ENCODE data around the gene MAP1LC3B.

DNA sequence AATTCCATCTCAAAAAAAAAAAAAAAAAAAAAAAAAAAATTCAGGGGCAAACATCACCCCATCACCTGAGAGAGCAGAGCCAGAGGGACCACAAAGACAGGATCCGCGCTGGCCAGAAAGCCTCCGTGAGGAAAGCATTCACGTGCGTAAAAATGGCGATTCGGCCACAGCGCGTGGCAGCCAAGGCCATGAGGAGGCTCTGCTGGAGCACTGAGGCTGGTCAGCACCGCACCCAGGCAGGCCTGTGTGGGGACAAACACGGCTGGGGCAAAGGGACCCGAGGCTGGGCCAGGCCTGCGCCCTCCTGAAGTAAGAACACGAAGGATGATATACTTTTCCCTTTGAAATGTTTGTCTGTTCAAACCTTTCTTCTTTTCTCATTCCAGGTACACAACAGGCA lies 45.2 kb downstream of the MAP1LC3B start:
- TF ChIP-seq, protein P1, sequence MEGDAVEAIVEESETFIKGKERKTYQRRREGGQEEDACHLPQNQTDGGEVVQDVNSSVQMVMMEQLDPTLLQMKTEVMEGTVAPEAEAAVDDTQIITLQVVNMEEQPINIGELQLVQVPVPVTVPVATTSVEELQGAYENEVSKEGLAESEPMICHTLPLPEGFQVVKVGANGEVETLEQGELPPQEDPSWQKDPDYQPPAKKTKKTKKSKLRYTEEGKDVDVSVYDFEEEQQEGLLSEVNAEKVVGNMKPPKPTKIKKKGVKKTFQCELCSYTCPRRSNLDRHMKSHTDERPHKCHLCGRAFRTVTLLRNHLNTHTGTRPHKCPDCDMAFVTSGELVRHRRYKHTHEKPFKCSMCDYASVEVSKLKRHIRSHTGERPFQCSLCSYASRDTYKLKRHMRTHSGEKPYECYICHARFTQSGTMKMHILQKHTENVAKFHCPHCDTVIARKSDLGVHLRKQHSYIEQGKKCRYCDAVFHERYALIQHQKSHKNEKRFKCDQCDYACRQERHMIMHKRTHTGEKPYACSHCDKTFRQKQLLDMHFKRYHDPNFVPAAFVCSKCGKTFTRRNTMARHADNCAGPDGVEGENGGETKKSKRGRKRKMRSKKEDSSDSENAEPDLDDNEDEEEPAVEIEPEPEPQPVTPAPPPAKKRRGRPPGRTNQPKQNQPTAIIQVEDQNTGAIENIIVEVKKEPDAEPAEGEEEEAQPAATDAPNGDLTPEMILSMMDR (IDR thresholded peaks at IDR 0.05) = no peak
- TF ChIP-seq POLR2A (IDR thresholded peaks at IDR 0.05) = no peak

Data from uterus (tissue), 2 donors.